GM23338 (cell line): Measurements from ENCODE around the gene CDRT15L2. TPM values are rescaled to one million over a fixed set of nuclear protein-coding genes. Genes with fewer than 3 reads are reported as not detected.
"Not testable (repeated sequence)": the region's sequence is repeated elsewhere in the genome, so short reads cannot be mapped to it uniquely, and the experiment has no call there.

Experiments
- ATAC-seq: fragments of 200-7000 bp; cut with Tn5 transposase; 3 replicates; pipeline ENCODE4 v1.9.1; 2020
- DNase-seq: peaks from one replicate; pipeline ENCODE4 v3.0.0-alpha.2; 2015; ENCODE audit warnings: low spot score
- H2AFZ ChIP-seq: fragments of 200-600 bp; sonication (generic); 2 replicates; pipeline ENCODE4 v1.8.0; 2016; ENCODE audit warnings: antibody characterized with exemption, mild to moderate bottlenecking, moderate library complexity
- H3F3A ChIP-seq: fragments of 200-600 bp; sonication (generic); replicated peaks from 2 replicates; pipeline ENCODE4 v1.8.0; 2017; ENCODE audit warnings: antibody characterized with exemption, mixed run types, low read depth
- H3K27ac ChIP-seq: fragments of 200-600 bp; sonication (generic); 2 replicates; pipeline ENCODE4 v1.6.1; 2016; ENCODE audit warnings: low read depth
- H3K27me3 ChIP-seq: fragments of 200-600 bp; sonication (generic); 2 replicates; pipeline ENCODE4 v1.8.0; 2016; ENCODE audit warnings: mild to moderate bottlenecking, mixed run types, moderate library complexity; ENCODE audit not compliant: insufficient read depth
- H3K36me3 ChIP-seq: fragments of 200-600 bp; sonication (generic); 2 replicates; pipeline ENCODE4 v1.8.0; 2016; ENCODE audit warnings: mild to moderate bottlenecking; ENCODE audit not compliant: insufficient read depth
- H3K4me1 ChIP-seq: fragments of 200-600 bp; sonication (generic); 2 replicates; pipeline ENCODE4 v1.8.0; 2016; ENCODE audit warnings: mild to moderate bottlenecking, moderate library complexity; ENCODE audit not compliant: insufficient read depth
- H3K4me2 ChIP-seq: fragments of 200-600 bp; sonication (generic); 2 replicates; pipeline ENCODE4 v1.7.1; 2017; ENCODE audit warnings: mixed run types
- H3K4me3 ChIP-seq: fragments of 200-600 bp; sonication (generic); 2 replicates; pipeline ENCODE4 v1.6.1; 2016; ENCODE audit warnings: mixed run types
- H3K79me2 ChIP-seq: fragments of 200-600 bp; sonication (generic); replicated peaks from 2 replicates; pipeline ENCODE4 v1.8.0; 2017; ENCODE audit warnings: mild to moderate bottlenecking; ENCODE audit not compliant: insufficient read depth
- H3K9me2 ChIP-seq: fragments of 200-600 bp; sonication (generic); 2 replicates; pipeline ENCODE4 v1.8.0; 2017; ENCODE audit not compliant: insufficient read depth
- H4K20me1 ChIP-seq: fragments of 200-600 bp; sonication (generic); replicated peaks from 2 replicates; pipeline ENCODE4 v1.8.0; 2017; ENCODE audit warnings: mild to moderate bottlenecking; ENCODE audit not compliant: insufficient read depth
- H3K27ac Mint-ChIP-seq: 2 replicates; pipeline ENCODE4 v1.8.0; 2020; ENCODE audit warnings: inconsistent platforms, mild to moderate bottlenecking, moderate library complexity, mixed read lengths
- H3K27me3 Mint-ChIP-seq: 3 replicates; pipeline ENCODE4 v1.8.0; 2022; ENCODE audit warnings: low read depth, mild to moderate bottlenecking, moderate library complexity, mixed read lengths, inconsistent platforms; ENCODE audit not compliant: insufficient read depth, poor library complexity
- H3K36me3 Mint-ChIP-seq: 3 replicates; pipeline ENCODE4 v1.8.0; 2021; ENCODE audit warnings: low read depth, mild to moderate bottlenecking, inconsistent platforms, moderate library complexity, mixed read lengths
- H3K4me1 Mint-ChIP-seq: 3 replicates; pipeline ENCODE4 v1.8.0; 2020; ENCODE audit warnings: mild to moderate bottlenecking, inconsistent platforms, mixed read lengths
- H3K4me3 Mint-ChIP-seq: 3 replicates; pipeline ENCODE4 v1.8.0; 2021; ENCODE audit warnings: moderate library complexity, mild to moderate bottlenecking, inconsistent platforms, mixed read lengths
- H3K9me3 Mint-ChIP-seq: 3 replicates; pipeline ENCODE4 v1.8.0; 2020; ENCODE audit warnings: moderate library complexity, mild to moderate bottlenecking, inconsistent platforms, mixed read lengths
- long read RNA-seq: library from polyadenylated mRNA; unstranded; transcript quantifications from one replicate; pipeline ENCODE4 v2.0.0, GENCODE V29; 2020; ENCODE audit not compliant: unreplicated experiment
- polyA plus RNA-seq: library from polyadenylated mRNA; unstranded; fragments of >200 nt; fragmentation: Nextera tagmentation; extraction: Ambion mirVana; gene quantifications from 2 replicates; pipeline ENCODE4 v1.2.1, GENCODE V29; 2016
- total RNA-seq: library from RNA; depleted of rRNA; stranded (reverse); fragments of >200 nt; shearing (Covaris generic); gene quantifications from 2 replicates; pipeline ENCODE4 v1.2.3, GENCODE V29; 2014; rRNA removed

The CDRT15L2 gene
- total RNA-seq (not detected in 2 replicates), polyA plus RNA-seq (not detected in 2 replicates)
- long read RNA-seq = 0 reads

DNA sequence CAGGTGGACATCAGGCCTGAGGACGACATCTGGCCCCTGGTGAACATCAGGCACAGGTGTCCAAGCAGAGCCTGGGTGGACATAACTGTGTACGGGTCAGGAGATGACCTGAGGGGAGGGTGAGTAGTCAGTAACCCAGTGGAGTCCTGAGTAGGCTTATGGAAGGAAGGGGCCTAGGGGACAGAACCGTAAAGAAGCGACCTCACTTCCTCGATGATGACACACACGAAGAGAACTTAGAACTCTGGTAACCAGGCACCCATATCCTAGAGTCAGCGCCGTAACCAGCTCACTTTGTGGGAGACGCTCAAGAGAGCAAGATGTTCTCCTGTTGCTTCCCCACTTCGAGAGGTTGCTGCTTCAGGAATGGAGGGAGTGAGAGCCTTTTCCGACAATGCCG lies at the start of gene CDRT15L2:
CDRT15L2 (plus strand) TSS at position 301 of the 400 bp plus-strand sequence; CDS start at position 321, 20 bp downstream.
- H3K36me3 Mint-ChIP-seq, H2AFZ ChIP-seq, H3K36me3 ChIP-seq, H3K79me2 ChIP-seq, H3K27ac ChIP-seq, DNase-seq, H3K27ac Mint-ChIP-seq, H3K9me2 ChIP-seq, H3K27me3 ChIP-seq, ATAC-seq, H3K4me1 ChIP-seq, H3K4me1 Mint-ChIP-seq, H3K4me3 Mint-ChIP-seq, H3K4me3 ChIP-seq, H3K27me3 Mint-ChIP-seq, H4K20me1 ChIP-seq, H3F3A ChIP-seq, H3K4me2 ChIP-seq, H3K9me3 Mint-ChIP-seq: not testable (repeated sequence)

DNA sequence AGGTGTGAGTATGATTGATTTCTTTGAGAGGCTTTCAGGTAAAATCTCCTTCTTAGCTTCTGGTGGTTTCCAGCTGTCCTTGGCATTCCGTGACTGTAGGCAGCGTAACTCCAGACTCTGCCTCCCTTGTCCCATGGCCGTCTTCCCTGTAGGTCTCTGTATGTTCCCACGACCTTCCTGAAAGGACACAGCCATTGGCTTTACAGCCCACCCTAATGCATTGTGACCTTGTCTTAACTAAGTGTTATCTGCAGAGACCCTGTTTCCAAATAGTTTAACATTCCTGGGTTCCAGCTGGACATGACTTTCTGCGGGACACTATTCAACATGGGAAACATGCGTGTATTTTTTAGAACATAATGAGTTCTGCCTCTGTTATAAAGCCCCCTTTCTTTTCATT lies 49.4 kb upstream of the CDRT15L2 start:
- H3K36me3 Mint-ChIP-seq, H3K79me2 ChIP-seq, H3K36me3 ChIP-seq, H2AFZ ChIP-seq, H3K4me1 ChIP-seq, H3F3A ChIP-seq, H3K4me3 ChIP-seq, H3K27me3 ChIP-seq, H3K9me3 Mint-ChIP-seq, H4K20me1 ChIP-seq, H3K27me3 Mint-ChIP-seq, H3K9me2 ChIP-seq, H3K27ac ChIP-seq: not testable (repeated sequence)
- Mint-ChIP-seq H3K27ac (peak overlapping the region; percentile 57), H3K4me3 (peak overlapping the region; percentile 81), H3K4me1 (peaks cover 10% of the 10 kb centered on the region)
- DNase-seq (peak; percentile 0), ATAC-seq (peak; percentile 10; the same call in 2 of the 3 replicates)
- H3K4me2 ChIP-seq = peak overlapping the region; percentile 74; the same call in 1 of the 2 replicates

DNA sequence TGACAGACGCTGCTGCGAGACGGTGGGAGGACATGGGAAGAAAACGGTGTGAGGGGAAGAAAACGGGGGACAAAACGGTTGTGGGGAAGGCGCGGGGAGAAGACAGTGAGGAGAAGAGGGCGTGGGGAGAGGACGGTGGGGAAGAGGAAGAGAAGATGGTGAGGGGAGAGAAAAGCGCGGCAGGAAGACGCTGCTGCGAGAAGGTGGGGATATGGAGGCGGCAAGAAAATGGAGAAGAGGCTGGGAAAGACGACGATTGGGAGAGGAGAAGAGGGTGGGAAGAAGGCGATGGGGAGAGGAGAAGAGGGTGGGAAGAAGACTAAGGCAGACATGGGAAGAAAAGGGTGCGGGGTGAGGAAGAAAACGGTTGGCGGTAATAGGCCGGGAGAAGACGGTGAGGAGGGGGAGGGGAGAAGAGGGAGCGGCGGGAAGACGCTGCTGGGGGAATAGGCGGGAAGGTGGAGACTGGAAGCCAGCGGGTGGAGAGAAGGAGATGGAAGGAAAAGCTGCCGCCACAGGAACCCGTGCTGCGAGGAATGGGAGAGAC lies 46.9 kb upstream of the CDRT15L2 start:
- not testable (repeated sequence) for H3F3A ChIP-seq

DNA sequence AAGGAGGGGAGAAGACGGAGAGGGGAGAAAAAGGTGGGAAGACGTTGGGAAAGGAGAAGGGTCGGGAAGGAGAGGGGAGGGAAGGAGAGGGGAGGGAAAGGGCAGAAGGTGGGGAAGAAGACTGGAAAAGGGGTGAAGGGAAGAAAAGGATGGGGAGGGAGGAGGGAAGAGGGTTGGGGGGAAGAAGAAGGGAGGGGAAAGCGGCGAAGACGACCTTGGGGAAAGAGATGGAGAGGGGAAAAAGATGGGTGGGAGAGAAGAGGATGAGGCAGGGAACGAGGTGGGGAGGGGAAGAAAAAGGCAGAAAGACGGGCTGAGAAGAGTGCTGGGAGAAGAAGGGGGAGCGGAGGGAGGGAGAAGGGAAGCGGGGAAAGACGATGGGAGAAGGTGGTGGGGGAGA lies 46.3 kb upstream of the CDRT15L2 start:
- DNase-seq = peak; percentile 24
- H3K27ac ChIP-seq, ATAC-seq, H3K4me1 ChIP-seq, H3F3A ChIP-seq, H3K79me2 ChIP-seq, H3K9me2 ChIP-seq, H3K36me3 Mint-ChIP-seq, H2AFZ ChIP-seq, H3K9me3 Mint-ChIP-seq, H3K27me3 ChIP-seq, H3K36me3 ChIP-seq, H3K27ac Mint-ChIP-seq, H3K27me3 Mint-ChIP-seq, H4K20me1 ChIP-seq: not testable (repeated sequence)
- peak overlapping the region; percentile 52; the same call in 1 of the 2 replicates for H3K4me3 ChIP-seq
- Mint-ChIP-seq H3K4me3 (peak overlapping the region; percentile 68; the same call in 2 of the 3 replicates), H3K4me1 (peaks cover 11% of the 10 kb centered on the region)
- H3K4me2 ChIP-seq = peak overlapping the region; percentile 77; the same call in 1 of the 2 replicates

More for the DNA sequence above, 46.9 kb upstream of the CDRT15L2 start:
- not testable (repeated sequence) for H3K27me3 Mint-ChIP-seq, H4K20me1 ChIP-seq, H3K4me2 ChIP-seq, H3K79me2 ChIP-seq, H3K27me3 ChIP-seq, H3K4me3 ChIP-seq, H3K9me2 ChIP-seq, H3K36me3 Mint-ChIP-seq, H3K27ac ChIP-seq, H2AFZ ChIP-seq, H3K4me1 ChIP-seq, H3K27ac Mint-ChIP-seq, H3K9me3 Mint-ChIP-seq, H3K36me3 ChIP-seq
- ATAC-seq = peak; percentile 13
- peaks cover 11% of the 10 kb centered on the region for H3K4me1 Mint-ChIP-seq
- peak; percentile 1 for DNase-seq
- H3K4me3 Mint-ChIP-seq = peak overlapping the region; percentile 68; the same call in 2 of the 3 replicates

DNA sequence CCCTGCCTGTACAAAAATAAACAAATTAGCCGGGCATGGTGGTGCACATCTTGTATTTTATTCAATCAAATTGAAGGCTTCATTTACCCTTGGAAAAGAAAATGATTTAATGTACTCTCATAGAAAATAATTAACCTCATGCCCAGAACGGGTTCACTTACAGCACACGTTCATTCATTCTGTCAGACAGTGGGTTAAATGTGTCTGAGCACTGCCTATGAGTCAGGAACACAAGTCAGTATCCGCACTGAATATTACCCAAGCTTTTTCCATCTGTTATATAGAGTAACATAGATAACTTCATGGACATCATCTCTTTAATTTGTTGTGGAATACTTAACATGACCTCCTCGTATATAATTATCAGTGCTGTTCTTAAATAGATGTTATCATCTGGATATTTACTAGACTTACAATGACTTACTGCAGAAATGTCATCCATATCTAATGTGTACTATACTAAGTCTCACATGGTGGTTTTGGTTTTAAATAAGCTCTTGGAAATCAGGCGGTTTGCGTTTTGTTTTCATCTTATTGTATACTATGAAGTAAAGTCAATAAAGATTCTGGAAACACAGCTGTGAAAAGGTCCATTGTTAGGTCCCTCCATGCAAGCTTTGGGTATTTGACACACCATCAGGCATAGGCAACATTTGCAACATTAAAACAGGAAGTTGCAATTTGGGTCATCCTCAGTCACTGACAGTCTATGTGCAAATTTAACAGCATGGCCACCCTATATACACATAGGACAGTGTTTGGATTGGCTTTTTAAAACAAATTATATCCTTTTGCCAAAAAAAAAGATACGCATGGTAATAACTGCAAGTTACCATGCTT lies 44.6 kb upstream of the CDRT15L2 start:
- not testable (repeated sequence) for H3K27ac ChIP-seq, H3K4me2 ChIP-seq, H3F3A ChIP-seq, H3K27me3 Mint-ChIP-seq, H3K36me3 ChIP-seq, H3K4me1 ChIP-seq, H3K9me2 ChIP-seq, H3K36me3 Mint-ChIP-seq, H3K4me3 ChIP-seq, DNase-seq, H4K20me1 ChIP-seq, H3K4me3 Mint-ChIP-seq, H3K27me3 ChIP-seq, H3K79me2 ChIP-seq, H2AFZ ChIP-seq, H3K9me3 Mint-ChIP-seq, H3K27ac Mint-ChIP-seq, ATAC-seq
- H3K4me1 Mint-ChIP-seq = peaks cover 11% of the 10 kb centered on the region

DNA sequence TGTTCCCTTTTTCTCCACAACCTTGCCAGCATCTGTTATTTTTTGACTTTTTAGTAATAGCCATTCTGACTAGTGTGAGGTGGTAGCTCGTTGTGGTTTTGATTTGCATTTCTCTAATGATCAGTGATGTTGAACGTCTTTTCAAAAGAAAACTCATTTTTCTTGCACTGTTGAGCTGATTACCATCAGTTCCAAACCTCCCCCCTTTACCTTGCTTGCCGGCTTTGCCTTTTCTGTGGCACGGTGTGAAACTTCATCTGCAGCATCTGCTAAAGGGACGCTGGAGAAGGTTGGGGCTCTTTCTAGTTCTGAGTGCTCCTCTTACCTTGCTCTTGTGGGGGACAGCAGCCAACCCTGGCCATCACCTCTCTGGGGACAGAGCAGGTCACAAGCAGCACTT lies 39.1 kb upstream of the CDRT15L2 start:
- not testable (repeated sequence) for H3K27me3 Mint-ChIP-seq, H3F3A ChIP-seq, H3K4me3 ChIP-seq, H3K4me1 ChIP-seq, H3K36me3 ChIP-seq, ATAC-seq, H3K36me3 Mint-ChIP-seq, H3K4me2 ChIP-seq, H3K27me3 ChIP-seq, H3K4me1 Mint-ChIP-seq, H3K79me2 ChIP-seq, H3K27ac Mint-ChIP-seq, H3K4me3 Mint-ChIP-seq, H3K9me3 Mint-ChIP-seq, H2AFZ ChIP-seq, H4K20me1 ChIP-seq, H3K27ac ChIP-seq, DNase-seq, H3K9me2 ChIP-seq
